Middle frontal gyrus (tissue), 1 donor: ENCODE results near the gene SYT2.
"Not testable (repeated sequence)": the region's sequence is repeated elsewhere in the genome, so short reads cannot be mapped to it uniquely, and the experiment has no call there.

Experiments used
- DNase-seq: peaks from one replicate; pipeline ENCODE4 v3.0.0-alpha.2; 2015; ENCODE audit warnings: low spot score; ENCODE audit errors: extremely low spot score

Gene SYT2

DNA sequence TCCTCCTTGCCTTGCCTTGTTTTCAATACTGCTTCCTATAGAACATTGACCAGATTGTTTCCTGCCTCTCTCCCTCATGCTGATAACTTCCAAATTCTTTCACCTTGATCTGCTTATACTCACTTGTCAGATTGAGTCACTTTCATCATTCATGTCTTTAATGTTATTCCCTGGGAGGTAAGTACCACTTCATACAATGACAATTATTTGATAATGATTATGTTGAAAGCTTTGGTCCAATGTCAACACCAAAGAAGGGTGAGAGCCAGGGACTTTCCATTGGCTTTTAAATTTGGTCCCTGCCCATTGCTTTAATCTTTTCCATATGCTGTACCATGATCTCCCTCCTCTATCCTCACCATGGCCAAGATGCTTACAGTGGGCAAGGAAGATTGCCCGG, 137.4 kb downstream of the SYT2 start:
- no peak for DNase-seq

DNA sequence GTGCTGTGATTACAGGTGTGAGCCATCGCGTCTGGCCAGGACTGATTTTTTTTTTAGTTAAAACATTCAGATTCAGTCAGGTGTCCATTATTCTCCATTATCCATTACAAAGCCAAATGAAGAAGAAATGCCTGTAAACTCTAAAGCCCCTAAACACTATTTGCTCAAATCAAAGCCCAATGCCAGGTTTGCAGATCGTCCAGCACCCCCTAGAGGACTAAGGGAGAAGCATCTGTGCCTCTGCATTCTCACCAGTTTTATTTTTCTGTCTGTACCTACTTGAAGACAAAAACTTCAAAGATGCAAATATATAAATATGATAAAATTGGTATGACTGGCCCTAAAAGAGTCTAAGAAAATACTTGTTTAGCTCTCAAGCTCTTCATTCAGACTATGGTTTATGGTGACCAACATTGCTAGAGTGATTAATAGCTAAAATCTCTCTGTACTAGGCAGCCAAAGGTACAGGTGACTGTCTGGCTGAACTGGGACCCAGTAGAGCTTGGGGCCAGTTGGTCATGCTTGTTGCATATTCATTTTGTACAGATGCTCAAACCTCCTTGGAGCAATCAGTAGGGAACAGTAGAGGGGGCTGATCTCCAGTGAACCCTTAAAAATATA, 138.4 kb downstream of the SYT2 start:
- no peak for DNase-seq

DNA sequence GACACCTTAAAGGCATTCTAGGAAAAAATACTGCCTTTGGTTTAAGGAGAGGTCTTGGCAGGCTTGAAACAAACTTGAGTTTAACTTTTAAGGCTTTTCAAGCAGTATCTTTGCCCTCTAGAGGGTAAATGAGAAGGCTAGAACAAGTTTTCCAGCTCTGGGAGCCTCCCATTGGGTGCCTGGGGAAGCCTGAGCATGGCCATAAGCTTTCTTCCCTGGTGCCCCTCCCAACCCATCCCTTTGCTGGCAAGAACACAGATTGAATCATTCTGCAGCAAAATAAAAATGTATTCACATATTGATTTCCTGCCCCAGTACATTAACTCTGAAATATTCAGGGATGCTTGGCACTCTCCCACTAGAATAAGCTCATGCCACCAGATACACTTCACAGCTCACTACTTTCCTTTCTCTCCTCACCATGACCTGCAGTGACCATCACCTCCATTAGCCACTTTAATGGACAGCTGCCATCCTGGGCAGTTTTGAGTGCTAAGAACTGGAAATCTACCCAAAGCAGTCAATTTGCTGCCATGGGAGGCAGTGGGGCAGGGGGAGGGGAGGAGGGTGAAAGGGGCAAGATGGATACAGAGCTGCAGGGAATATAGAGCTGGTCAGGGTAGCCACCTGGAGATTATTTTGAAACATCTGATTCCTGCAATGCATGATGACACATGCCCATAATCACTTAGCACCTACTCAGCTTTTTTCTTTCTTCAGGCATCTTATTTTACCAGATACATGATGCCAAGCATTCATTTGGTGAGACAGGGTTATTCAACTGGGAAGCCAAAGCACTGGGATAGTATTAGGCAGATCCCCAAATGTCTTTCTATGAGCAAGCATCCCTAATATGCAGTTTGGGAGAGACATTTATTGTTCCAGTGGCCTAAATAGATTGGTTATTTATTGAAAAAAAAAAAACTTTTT, 140.6 kb downstream of the SYT2 start:
- no peak for DNase-seq

DNA sequence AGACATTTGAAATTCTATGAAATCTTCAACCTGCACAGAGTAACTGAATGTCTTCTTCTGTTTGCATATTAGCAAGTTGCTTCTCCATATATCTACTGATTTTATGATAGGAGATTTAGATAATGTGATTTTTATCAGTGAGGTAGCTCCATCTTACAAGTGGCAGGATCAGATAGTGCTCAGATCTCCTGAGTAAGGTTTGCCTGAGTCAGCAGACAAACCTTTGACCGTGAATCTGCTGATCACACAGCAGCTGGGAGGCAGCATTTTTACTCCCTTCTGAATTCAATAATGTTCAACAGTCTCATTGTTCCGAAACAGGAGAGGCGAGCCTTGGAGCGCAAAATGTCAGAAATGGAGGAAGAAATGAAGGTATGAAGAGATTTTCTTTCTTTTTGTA, 141.4 kb downstream of the SYT2 start:
- no peak for DNase-seq

DNA sequence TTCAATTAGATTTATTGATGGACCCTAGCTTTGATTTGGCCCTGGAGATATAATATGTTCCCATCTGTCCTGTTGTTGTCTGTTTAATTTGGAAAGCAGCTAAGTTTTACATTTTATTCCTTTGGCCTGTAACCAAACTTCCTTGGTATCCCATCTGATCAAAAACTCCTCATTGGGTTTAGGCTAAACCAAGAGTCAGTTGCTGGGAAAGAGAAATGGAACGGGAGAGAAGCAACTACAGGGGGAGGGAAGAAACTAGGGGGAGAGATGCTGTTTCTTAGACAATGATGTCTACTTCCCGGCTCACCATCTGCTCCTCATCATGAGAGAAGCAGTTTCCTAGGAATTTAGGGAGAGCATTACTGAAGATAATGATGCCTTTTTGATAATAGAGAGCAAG, 141.8 kb downstream of the SYT2 start:
- no peak for DNase-seq

DNA sequence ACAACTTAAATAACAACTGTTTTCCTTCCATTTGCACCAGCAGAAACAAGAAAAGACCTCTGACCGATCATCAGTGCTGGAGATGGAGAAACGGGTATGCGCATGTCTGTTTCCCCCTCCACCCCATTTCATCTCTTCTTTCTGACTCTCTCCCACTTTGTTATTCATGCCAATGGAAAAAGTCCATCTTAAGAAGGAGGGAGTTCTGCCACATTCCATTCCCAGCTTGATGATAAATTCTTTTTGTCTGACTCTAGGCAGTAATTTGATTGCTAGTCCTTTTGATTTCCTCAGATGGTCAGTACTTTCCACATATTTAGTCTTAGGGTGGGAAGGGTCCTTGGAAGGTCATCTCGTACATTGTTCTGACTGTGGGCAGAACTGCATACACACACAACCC, 142.5 kb downstream of the SYT2 start:
- DNase-seq = no peak

DNA sequence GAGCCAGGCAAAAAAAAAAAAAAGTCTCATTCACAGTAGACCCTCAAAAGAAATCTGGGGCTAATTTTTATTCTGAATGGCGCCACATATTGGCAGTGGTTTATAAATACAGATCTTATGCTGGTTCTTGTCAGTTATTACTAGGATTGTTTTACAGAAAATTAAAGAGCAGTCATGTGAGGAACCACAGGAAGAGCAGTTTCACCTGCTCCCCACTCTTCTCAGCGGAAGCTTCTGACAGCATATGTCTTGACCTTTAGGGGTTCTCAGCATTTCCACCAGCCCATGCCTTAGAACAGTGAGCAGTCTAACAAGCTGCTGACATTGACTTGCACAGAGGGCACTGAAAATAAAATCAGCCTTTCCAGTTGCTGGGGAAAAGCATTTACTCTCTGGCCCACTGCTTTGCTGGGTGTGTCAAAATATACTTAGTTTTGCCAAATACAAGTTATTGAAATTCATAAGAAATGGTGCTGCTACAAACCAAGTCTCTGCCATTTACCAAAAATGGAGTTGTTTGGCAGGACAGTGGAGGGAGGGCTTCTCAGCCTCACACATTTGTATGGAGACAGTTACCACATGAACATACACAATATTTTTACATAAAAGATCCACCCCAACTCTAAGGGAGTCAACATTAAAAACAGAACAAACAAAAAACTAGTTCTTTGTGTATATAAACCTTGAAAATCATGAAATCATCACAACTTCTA, 144.2 kb downstream of the SYT2 start:
- DNase-seq = no peak

DNA sequence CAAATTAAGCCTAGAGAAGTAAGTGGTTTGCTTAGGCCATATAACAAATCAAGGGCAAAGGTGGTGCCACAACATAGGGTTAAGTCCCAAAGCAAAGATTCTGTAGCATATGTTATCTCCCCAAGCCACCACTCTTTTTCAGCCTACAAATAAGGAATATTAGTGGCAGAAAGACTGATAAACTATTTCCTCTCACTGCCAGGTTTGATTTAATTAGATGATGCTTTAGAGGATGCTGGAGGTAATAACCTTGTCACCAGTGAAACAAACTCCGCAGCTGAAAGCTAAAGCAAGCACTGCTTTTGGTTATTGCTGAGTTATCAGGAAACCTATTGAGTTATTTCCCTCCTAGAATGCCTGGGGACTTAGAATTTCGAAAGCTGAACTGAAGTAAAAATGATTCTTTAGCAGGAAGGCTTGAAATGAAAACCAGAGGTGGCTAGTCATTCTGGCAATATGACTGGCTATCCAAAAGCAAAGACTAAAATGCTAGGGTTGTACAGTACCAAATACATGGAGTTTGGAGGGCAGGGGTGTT, 145.2 kb downstream of the SYT2 start:
- DNase-seq = no peak

DNA sequence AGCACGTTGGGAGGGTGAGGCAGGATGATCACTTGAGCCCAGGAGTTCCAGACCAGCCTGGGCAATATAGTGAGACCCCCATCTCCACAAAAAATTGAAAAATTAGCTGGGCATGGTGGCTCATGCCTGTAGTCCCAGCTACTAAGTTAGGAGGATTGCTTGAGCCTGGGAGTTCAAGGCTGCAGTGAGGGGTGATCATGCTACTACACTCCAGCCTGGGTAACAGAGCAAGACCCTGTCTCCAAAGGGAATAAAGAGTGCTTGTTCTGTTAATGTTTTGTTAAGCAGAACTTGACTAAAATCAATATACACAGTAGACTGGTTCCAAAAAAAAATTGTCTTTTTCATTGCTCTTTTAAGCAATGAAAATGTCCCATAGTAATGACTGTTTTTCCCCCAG, 146.4 kb downstream of the SYT2 start:
- DNase-seq = no peak

DNA sequence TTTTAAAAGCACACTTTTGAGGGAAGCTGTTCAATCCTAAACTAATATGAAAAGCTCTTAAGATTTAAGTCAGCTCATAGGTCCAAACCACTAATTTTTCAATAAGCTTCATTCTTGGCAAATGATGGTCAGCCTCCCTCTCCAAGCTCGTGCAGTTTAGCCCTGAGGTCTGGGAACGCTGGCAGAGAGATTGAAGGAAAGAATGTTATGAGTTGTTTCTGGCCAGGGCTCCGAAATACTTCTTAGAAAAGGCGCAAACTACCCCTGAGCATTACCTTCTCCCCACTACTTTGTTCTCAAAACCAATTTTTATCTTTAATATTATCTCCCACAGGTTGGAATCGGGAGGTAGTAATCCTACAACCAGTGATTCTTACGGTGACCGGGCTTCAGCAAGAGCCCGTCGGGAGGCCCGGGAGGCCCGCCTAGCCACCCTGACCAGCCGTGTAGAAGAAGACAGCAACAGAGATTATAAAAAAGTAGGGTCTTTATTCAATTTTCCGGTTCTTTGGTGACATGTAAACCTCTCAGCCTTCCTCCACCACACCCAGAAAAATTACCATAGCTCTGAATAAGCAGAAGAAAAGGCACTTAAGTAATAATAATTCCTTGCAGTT, 147.7 kb downstream of the SYT2 start:
- no peak for DNase-seq

DNA sequence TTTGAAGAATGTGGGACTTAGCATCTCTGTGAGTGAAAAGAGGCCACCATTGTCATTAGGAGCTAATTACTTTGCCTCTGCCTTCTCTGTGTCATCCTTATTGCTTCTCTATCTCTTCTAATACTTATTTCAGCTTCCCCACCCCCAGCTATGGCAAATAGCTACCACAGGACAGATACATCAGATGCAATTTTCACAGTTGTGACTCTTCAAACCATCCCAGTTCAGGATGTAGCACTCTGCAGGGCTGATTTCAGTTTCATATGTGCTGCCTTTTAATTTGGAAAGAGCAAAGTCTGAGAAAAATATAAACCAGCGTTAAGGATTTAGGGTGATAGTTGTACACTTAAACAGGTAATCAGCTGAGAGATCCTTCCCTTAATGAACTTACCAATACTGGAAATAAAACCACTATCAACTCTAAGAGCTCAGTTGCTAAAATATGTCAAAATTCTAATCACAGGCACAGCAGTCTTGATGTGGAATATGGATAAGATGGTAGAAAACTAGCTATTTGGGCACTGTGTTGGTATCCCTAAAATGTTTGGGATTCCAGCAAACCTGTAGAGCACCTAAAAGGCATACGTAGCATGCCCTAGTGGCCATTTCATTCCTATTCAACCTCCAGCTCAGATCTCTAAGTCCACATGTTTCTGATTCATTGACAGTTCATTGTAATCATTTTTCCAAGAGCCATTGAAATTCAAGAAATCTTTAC, 148.4 kb downstream of the SYT2 start:
- DNase-seq = no peak

DNA sequence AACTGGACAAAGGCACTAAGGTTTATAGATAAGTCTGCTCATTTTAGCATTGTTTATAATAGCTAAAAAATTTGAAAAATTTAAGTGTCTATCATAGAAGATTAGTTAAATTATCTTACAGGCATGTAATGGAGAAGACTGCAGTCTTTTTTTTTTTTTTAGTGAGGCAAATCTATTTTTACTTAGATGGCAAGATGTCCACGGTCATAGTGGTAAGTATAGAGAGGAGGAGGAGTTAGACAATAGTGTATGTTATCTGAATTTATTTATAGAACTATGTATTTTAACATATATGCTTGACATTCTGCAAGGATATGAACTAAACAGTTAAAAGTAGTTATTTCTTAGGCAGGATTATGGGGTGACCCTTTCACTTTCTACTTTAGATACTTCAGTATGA, 149.0 kb downstream of the SYT2 start:
- DNase-seq = no peak

DNA sequence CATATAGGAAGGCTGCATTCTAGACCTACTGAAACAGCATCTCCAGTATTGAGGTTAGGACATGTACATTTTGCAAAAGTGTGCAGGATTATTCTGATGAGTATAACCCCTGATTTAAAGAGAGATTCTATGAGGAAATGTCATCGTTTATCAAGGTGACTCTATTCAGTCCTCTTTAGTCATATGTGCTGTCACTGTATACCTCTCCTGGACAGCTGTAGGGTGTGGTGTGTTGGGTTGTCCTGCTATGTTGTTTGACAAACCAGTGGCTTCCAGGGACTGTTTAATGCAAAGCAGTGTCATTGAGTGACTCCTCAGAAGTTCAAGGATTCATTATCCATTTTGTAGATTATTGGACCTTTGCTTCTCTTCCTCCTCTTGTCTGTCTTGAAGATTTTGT, 152.6 kb downstream of the SYT2 start:
- not testable (repeated sequence) for DNase-seq

DNA sequence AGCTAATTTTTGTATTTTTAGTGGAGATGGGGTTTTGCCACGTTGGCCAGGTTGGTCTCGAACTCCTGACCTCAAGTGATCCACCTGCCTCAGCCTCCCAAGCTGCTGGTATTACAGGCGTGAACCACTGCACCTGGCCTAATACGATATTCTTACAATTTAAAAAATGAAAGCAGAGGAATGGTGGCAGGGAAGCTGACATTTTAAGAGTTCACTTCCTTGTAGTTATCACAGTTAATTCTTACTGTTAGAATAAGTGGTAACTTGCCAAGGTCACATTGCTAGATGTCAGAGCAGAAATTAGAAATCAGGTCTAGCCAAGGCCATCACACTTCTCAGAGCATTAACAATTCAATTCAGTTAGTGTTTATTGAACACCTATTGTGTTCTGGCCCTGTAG, 154.2 kb downstream of the SYT2 start:
- DNase-seq = not testable (repeated sequence)

DNA sequence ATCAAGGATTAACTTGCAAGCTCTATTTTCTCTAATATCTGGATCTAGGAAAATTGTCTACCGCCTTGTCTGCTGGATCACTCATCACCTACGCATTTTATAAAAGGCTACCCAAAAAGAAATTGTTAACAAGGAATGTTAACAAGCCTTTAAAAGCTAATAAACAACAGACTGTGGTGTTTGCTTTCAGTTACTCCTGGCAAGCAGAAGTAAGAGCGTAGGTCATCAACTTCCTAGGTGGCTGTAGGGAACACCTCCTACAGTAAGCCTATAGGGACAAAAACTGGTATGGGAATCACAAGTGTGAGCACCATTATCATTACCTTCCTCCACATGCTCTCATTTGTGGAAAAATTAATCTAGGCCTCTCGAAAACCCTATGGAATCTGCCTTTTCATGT, 155.6 kb downstream of the SYT2 start:
- DNase-seq = not testable (repeated sequence)

DNA sequence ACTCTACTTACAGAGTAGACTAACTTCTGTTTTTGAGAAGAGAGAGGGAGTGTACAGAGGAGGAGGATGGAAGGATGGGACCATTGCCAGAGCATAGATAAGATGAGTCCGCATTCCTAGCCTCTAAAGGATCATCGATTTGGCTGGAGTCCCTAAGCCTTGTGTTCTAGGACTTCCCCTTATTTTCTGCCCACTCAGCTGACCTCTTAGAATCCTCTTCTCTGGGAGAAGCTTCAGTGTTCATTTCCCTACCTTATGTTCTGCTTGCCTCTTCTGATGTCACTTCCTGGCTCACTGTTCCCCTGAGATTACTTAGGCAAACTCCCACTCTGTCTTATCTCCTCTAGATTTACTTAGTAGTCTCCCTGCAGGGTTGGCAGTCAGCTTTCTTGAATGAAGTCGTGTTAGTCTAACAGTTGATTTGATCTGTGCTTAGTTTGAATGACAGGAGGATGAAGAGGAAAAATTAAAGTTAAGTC, 156.7 kb downstream of the SYT2 start:
- DNase-seq = no peak

DNA sequence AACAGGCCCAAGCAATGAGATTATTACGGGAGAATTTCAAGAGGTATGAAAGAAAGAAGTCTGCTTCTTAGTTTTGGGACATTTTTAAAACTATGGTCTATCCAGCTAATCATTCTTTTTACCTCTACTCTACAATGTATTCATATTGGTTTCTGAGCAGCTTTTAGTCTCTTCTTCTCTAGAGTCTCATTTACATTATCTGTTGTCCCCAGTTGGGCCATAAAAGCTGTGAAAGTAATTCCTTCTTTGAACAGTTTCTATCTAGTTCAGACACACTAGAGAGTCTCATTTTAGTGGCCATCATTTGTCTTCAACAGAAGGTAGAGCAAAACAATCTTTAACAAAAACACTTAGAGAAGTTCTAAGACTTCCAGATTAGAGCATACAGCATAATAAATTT, 157.2 kb downstream of the SYT2 start:
- DNase-seq = not testable (repeated sequence)

DNA sequence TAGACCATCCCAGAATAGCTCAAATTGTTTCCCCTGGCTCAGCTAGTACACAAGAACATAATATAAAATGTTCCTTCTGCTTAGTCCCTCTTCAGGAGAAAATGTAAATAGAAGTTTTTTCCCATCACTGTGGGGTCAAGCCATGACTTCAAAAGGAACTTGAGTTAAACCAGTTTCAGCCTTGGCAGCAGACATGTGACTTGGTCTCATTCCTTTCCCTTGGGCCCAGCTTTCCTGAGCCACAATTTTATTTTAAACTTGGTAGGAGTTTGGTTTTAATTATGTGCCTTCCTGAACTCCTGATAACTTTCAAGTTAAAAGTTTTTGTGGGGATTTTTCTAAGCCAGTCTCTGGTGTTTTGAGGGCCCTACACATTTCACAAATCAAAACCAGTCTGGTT, 157.6 kb downstream of the SYT2 start:
- DNase-seq = not testable (repeated sequence)

DNA sequence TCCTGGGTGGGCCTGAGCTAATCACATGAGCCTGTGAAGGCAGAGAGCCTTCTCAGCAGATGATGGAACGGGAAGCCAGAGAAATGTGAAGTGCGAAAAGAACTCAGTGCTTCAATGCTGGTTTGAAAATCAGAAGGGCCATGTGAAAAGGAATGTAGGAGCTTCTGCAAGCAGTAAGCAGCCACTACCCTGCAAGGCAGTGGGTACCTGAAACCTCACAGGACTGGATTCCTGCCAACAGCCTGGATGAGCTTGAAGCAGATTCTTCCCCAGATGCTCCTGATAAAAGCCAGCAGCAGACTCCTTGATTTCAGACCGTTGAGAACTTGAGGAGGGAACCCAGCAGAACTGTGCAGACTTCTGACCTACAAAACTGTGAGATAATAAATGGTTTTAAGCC, 158.6 kb downstream of the SYT2 start:
- no peak for DNase-seq

DNA sequence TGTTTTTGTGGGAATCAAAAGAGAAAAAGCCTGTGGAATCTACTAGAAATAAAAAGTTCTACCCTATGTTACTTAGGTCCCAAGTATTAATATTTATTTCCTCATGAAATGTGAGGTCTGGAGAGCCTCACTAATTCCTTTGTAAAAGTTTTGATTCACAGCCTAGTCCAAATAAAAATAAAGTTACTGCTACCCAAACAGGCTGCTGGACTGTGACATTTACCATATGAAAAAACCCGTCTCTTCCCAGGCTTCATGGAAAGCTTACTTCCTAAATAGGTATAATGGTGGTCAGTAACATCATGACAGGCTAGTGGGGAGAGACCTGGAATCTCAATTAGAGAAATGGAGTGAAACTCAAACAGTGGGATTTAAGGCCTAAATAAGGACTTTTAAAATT, 160.2 kb downstream of the SYT2 start:
- not testable (repeated sequence) for DNase-seq

DNA sequence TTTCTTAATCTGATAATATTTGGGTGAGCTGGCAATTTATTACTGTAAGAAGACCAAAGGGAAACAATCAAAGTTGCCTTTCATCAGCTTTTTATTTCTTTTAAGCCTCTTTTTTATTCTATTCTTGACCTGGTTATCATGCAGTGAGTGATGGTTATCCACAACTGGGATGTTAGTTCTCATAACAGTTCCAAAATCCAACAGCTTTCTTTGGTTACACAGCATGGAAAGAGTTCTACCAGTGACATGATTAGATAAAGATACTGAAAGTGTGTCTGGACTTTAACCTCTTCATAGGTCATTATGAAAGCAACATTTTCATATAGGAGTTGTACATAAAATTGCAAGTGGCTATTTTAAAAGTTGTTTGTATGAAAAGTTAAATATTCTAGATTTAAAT, 163.0 kb downstream of the SYT2 start:
- no peak for DNase-seq
